HL-60 (cell line): Measurements from ENCODE around the gene CCDC61.

Experiments used
- CTCF ChIP-seq: IDR thresholded peaks from one replicate; pipeline ENCODE4 v1.5.1; 2011; ENCODE audit warnings: low read length, control low read depth, inconsistent platforms; ENCODE audit not compliant: insufficient read depth
- GABPA ChIP-seq: IDR thresholded peaks from 2 replicates; pipeline ENCODE4 v1.6.1; 2012; ENCODE audit warnings: low read depth
- POLR2AphosphoS5 ChIP-seq: IDR thresholded peaks from 2 replicates; pipeline ENCODE4 v1.6.1; 2012; ENCODE audit warnings: low read depth
- REST ChIP-seq: IDR thresholded peaks from 2 replicates; pipeline ENCODE4 v1.6.1; 2012; ENCODE audit warnings: low read depth; ENCODE audit not compliant: insufficient replicate concordance
- SPI1 ChIP-seq: IDR thresholded peaks from 2 replicates; pipeline ENCODE4 v1.6.1; 2012; ENCODE audit warnings: low read depth, mild to moderate bottlenecking, borderline replicate concordance

GRCh38 chr19:46014941-46015686, 19.8 kb downstream of the CCDC61 start:
- TF ChIP-seq CTCF (no peak), REST (no peak), SPI1 (no peak), POLR2AphosphoS5 (no peak), GABPA (no peak)
